ENCODE data around the gene PRSS57. TPM values are rescaled to one million over a fixed set of nuclear protein-coding genes. Genes with fewer than 3 reads are reported as not detected.

PRSS57 gene
- total RNA-seq, 4 donors from 2014 or later = not detected

DNA sequence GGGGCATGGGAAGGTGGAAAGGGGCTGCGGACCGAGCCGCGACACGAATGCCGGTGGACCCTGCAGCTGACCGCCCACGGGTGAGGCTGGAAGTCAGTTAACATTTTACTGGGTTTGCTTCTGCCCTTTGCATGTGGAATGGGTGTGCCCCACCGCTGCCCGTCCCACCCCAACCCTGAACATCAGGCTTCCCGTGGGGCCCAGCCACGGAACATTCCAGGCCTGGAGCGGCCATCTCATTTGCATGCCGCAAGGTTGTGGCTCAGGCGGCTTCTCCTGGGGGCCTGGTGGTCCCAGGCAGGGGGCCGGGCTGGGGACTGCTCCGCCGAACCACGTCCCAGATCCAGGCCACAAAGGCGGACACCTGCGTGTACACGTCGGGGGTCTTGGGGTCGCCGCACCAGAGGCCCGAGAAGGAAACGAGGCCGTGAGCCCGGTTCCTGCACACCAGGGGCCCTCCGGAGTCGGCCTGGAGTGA is 9.8 kb downstream of the PRSS57 start:
- TF ChIP-seq EP300 (IDR thresholded peaks at IDR 0.05) (no peak), POLR2A (IDR thresholded peaks at IDR 0.05) (no peak), POLR2AphosphoS5 (IDR thresholded peaks at IDR 0.05) (no peak)
- TF ChIP-seq, protein P1, sequence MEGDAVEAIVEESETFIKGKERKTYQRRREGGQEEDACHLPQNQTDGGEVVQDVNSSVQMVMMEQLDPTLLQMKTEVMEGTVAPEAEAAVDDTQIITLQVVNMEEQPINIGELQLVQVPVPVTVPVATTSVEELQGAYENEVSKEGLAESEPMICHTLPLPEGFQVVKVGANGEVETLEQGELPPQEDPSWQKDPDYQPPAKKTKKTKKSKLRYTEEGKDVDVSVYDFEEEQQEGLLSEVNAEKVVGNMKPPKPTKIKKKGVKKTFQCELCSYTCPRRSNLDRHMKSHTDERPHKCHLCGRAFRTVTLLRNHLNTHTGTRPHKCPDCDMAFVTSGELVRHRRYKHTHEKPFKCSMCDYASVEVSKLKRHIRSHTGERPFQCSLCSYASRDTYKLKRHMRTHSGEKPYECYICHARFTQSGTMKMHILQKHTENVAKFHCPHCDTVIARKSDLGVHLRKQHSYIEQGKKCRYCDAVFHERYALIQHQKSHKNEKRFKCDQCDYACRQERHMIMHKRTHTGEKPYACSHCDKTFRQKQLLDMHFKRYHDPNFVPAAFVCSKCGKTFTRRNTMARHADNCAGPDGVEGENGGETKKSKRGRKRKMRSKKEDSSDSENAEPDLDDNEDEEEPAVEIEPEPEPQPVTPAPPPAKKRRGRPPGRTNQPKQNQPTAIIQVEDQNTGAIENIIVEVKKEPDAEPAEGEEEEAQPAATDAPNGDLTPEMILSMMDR (IDR thresholded peaks at IDR 0.05) = no peak
- no peak for ATAC-seq
- no peak overlapping the region for H3K4me3 ChIP-seq
- no peak overlapping the region for H3K27ac ChIP-seq
- H3K27me3 ChIP-seq = no peaks in the 10 kb centered on the region
- WGBS, 2 donors (ENCODE audit: low coverage in 1 of 2) = no CpG with 5 or more reads among the region's 31 CpGs
- peaks cover 0 to 11% (median 4%) of the 10 kb centered on the region in 3 donors for H3K4me1 ChIP-seq
- H3K9me3 ChIP-seq = no peaks in the 10 kb centered on the region
- H3K36me3 ChIP-seq = peaks cover 0 to 9% of the 10 kb centered on the region in 2 donors

DNA sequence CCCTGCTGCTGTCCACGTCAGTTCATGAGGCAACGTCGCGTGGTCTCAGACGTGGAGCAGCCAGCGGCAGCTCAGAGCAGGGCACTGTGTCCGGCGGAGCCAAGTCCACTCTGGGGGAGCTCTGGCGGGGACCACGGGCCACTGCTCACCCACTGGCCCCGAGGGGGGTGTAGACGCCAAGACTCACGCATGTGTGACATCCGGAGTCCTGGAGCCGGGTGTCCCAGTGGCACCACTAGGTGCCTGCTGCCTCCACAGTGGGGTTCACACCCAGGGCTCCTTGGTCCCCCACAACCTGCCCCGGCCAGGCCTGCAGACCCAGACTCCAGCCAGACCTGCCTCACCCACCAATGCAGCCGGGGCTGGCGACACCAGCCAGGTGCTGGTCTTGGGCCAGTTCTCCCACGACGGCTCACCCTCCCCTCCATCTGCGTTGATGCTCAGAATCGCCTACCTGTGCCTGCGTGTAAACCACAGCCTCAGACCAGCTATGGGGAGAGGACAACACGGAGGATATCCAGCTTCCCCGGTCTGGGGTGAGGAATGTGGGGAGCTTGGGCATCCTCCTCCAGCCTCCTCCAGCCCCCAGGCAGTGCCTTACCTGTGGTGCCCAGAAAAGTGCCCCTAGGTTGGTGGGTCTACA is 12.5 kb downstream of the PRSS57 start:
- TF ChIP-seq POLR2AphosphoS5 (IDR thresholded peaks at IDR 0.05) (no peak), POLR2A (IDR thresholded peaks at IDR 0.05) (no peak), EP300 (IDR thresholded peaks at IDR 0.05) (no peak)
- TF ChIP-seq, protein P1 (IDR thresholded peaks at IDR 0.05) = no peak
- Histone ChIP-seq H3K27me3 (no peaks in the 10 kb centered on the region), H3K4me3 (no peak overlapping the region), H3K9me3 (no peaks in the 10 kb centered on the region), H3K36me3 (peaks cover 0 to 9% of the 10 kb centered on the region in 2 donors), H3K4me1 (peaks cover 0 to 34% (median 17%) of the 10 kb centered on the region in 3 donors), H3K27ac (peak overlapping the region in 1 of 4 donors; percentile 1)
- no peak for ATAC-seq
- 88% methylated on average over 14 of the region's 25 CpGs; no CpG with 5 or more reads in 1 of the 2 donors for WGBS, 2 donors (ENCODE audit: low coverage in 1 of 2)

DNA sequence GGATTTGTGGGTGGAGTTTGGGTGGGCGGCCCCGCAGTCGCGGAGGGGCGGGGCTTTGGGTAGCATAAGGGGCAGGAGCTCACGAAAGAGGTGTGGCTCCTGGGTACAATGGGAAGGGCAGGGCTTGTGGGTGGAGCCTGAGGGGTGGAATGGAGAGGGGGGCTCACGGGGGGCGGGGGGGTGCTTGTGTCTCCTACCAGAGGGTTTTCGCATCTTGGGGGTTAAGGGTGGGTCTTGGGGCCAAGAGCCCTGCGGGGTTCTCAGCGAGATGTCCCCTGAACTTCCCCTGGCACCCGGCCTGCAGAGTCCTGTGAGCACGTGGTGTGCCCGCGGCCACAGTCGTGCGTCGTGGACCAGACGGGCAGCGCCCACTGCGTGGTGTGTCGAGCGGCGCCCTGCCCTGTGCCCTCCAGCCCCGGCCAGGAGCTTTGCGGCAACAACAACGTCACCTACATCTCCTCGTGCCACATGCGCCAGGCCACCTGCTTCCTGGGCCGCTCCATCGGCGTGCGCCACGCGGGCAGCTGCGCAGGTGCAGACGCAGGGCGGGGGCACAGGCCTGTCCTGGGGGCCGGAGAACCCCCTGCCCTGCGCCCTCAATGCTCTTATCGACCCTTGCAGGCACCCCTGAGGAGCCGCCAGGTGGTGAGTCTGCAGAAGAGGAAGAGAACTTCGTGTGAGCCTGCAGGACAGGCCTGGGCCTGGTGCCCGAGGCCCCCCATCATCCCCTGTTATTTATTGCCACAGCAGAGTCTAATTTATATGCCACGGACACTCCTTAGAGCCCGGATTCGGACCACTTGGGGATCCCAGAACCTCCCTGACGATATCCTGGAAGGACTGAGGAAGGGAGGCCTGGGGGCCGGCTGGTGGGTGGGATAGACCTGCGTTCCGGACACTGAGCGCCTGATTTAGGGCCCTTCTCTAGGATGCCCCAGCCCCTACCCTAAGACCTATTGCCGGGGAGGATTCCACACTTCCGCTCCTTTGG is 13.9 kb downstream of the PRSS57 start:
- ATAC-seq = no peak
- TF ChIP-seq EP300 (IDR thresholded peaks at IDR 0.05) (no peak), POLR2AphosphoS5 (IDR thresholded peaks at IDR 0.05) (no peak)
- 25% methylated on average over 4 of the region's 54 CpGs; no CpG with 5 or more reads in 1 of the 2 donors for WGBS, 2 donors (ENCODE audit: low coverage in 1 of 2)
- Histone ChIP-seq H3K36me3 (peaks cover 0 to 9% of the 10 kb centered on the region in 2 donors), H3K4me1 (peaks cover 0 to 49% (median 24%) of the 10 kb centered on the region in 3 donors), H3K27me3 (peaks cover 10% of the 10 kb centered on the region), H3K9me3 (no peaks in the 10 kb centered on the region), H3K4me3 (peak overlapping the region; percentile 25 to 89), H3K27ac (peak overlapping the region in 3 of 4 donors; percentile 97 to 99 (median 99))

DNA sequence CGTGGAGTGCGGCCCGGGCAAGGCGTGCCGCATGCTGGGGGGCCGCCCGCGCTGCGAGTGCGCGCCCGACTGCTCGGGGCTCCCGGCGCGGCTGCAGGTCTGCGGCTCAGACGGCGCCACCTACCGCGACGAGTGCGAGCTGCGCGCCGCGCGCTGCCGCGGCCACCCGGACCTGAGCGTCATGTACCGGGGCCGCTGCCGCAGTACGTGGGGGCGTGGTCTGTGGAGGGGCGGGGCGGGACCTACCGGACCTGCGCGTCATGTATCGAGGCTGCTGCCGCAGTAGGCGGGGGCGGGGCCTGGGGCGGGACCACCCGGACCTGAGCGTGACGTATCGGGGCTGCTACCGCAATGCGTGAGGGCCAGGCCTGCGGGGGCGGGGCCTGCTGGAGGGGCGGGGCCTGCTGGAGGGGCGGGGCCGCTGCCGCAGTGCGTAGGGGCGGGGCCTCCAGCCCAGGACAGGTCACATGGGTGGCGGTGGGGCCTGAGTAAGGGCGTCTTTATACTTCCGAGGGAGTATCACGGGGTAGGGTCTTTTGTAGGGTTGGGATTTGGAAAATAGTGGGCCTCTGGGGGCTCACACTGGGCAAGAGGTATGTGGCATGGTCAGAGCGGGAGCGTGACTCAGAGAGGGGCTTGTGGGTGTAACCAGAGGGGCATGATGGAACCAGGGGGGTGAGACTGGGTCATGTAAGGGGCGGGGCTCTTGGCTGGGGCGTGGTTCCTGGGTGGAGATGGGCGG is 14.8 kb downstream of the PRSS57 start:
- Histone ChIP-seq H3K9me3 (no peaks in the 10 kb centered on the region), H3K4me1 (peaks cover 0 to 57% (median 27%) of the 10 kb centered on the region in 3 donors), H3K27me3 (peaks cover 16% of the 10 kb centered on the region), H3K36me3 (peaks cover 0 to 9% of the 10 kb centered on the region in 2 donors), H3K4me3 (peak overlapping the region; percentile 45 to 89), H3K27ac (peak overlapping the region; percentile 50 to 99 (median 98))
- peak; percentile 80 for ATAC-seq
- TF ChIP-seq POLR2AphosphoS5 (IDR thresholded peaks at IDR 0.05) (peak; percentile 67), EP300 (IDR thresholded peaks at IDR 0.05) (no peak), POLR2A (IDR thresholded peaks at IDR 0.05) (peak; percentile 90 to 96)
- TF ChIP-seq, protein P1 (IDR thresholded peaks at IDR 0.05) = peak in 3 of 4 experiments; percentile 62 to 75 (median 69)
- 5% methylated on average over 10 of the region's 70 CpGs; no CpG with 5 or more reads in 1 of the 2 donors for WGBS, 2 donors (ENCODE audit: low coverage in 1 of 2)
